UCSD-AML1 (cell line): ENCODE measurements around the gene AGPAT4.
A peak's percentile ranks its signal among the peaks of the same experiment; 100 is the strongest.
"Not testable (repeated sequence)": the region's sequence is repeated elsewhere in the genome, so short reads cannot be mapped to it uniquely, and the experiment has no call there.

Source experiments
- DNase-seq: peaks from one replicate; lab custom pipeline; 2025; ENCODE audit not compliant: unreplicated experiment; lab: John Stamatoyannopoulos, UW

Gene AGPAT4

DNA sequence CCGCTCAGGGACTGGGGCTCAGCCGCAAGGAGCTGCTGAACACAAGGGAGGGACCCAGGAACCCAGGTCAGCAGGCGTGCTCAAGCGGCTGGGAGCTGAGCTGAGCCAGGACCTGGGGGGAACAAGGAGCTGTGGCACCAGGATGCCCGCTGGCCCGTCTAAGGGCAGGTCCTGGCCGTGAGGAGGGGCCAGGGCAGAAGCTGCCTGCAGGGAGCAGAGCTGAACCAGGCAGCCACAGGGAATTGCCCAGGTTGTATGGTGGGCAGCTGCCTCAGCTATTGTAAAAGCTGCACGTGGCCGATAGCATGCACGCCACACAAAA, 133.3 kb downstream of the AGPAT4 start:
- no peak for DNase-seq

DNA sequence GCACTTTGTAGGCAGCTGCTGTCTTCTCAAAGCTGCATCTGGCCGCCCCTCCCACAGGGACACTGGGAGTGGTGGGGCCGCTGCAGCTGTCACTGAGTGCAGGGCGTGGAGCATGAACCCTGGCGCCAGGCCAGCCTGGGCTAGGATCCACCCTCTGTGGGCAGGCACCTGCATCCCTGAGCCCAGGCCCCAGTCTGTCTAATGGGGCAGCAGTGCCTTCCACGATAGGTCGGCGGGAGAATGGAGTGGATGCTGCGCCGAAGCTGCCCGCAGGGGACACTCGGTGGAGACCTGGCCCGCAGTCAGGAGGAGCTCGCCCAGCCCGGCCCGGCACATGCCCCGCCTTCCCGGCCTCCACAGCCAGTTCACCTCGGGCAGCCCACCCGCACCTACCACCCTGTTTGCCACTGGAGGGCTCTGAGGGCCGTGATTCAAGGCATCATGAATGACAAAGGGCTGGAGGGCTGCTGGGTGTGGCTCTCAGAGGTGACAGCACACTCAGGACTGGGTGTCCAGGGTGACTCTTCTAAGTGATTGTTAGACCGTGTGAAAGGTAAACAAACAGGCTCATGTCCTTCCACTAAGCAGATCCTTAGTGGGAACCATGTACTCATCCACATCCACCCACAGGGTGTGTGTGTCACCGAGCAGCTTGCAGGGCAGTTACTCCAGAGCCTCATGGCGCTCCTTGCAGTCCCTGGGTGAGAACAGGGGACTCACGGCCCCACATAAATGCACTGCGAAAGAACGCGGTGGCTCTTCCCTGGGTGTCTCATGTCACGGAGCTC, 133.9 kb downstream of the AGPAT4 start:
- no peak for DNase-seq

DNA sequence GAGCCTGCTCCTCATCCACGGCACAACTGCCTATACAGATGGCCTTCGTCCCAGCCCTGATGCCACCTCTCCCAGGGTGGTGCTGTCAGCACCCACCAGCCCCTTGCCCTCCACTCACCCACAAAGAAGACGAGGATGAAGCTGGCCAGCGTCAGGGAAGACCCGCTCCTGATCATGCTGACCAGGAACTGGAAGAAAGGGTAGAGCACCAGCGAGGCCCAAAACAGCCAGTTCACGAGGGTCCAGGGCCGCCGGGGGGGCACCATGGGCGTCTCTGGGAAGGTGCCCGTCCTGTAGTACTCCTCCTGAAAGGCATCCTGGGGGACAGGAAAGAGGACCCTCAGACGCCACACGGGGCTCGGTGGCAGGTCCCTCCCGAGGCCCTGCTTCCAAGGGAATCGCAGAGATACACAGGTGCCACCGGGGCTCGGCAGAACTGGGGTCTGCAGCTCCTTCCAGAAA, 134.5 kb downstream of the AGPAT4 start:
- no peak for DNase-seq

DNA sequence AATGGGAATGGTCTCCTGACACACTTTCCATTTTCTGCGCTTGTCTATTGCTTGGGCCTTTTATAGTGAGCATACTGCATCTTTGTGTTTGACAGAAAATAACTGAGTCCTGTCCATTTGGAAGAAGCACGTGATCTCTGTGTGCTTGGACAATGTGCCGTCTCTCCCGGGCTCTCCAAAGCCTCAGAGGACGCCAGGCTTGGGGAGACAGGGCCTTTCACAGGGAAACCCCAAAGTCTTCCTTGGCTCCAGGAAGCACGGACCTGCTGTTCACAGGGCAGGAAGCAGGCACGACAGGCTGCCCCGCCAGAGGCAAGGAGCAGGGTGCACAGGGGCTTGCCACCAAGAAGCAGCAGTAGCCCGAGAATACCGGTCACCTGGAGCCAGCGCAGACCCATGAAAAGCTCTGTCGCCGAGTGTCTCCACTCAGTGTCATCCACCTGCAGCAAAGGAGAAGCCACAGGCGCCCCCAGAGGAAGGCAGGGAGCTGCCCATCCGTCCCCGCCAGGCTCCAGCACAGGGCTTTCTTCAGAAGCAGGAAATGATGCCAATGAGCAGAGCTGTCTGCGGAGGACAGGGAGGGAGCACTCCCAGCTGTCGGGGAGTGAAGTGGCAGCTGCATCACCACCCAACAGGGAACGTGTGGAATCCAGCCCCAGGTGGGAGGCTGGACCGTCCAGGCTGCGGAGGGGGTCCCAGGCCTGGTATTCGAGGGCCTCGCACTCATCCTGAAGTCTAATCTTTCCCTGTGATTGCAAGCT, 135.1 kb downstream of the AGPAT4 start:
- DNase-seq = no peak

DNA sequence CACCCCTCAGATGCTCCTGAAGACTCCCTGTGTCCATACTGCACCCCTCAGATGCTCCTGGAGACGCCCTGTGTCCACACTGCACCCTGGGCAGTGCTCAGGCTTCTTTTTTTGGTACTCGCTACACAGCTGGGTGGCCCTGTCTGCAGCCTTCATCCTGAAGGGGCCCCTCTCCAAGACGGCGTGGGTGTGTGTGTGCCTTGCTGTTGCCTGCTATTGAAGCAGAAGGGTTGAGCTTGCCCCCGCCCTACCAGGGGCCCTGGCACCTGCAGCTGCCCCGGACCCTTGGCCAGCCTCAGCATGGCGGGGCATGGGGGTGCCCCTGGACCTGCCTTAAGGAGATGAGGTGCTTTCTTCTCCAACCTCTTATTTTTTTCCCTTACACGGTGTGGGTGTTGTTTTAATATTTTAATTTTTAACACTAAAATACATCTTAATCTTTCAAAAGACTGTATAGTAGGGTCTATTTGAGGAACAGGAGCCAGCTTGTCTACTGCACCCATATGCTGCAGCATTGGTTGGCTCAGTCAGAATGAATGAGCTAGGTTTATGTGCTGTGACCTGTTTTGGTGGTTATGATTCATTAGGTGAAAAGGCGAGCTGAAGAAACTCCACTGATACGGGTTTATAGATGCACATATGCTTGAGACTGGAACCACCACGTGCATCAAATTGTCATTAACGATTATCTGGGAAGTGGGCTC, 135.9 kb downstream of the AGPAT4 start:
- no peak for DNase-seq

GRCh38 chr6:161137320-161137719, 136.5 kb downstream of the AGPAT4 start:
- no peak for DNase-seq

GRCh38 chr6:161136655-161137054, 137.2 kb downstream of the AGPAT4 start:
- DNase-seq = no peak

DNA sequence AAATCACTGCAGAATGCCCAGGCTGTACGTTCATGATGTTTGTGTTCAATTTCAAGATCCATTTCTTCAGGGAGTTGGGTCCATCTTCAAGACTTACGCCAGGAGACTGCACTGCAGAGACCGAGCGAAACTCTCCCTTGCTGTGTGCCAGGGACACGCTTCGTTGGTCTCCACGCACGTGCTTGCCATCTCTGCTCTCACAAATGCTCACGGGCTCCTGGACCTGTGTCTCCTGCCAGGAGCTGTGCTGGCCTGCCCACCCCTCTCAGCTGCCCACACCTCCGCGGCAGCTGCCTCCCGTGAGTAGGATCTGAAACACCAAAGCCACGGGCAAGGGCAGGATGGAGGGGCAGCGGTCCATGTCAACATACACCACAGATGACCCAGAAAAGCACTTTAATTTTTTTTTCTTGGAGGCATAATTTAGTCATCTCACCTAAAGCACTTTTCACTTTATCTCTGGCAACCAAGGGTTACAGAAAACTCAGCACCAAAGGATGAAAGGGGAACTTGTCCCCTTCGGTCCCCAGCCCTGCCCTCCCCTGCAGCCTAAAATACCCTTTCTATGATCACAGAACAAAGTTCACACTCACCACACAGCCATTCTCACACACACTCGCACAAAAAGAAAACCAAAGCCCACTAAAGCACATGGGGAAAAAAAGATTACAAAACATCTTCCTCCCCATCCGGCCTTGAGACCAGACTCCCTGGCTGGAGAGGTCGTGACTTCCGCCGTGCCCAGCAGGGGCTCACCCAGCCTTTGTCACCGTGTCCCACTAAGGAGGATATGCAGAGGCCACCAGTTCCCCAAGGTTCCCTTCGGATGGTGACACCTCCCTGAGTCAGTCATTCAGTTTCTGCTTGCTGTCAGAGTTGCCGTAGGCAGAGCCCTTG, 137.9 kb downstream of the AGPAT4 start:
- peak; percentile 63 for DNase-seq

DNA sequence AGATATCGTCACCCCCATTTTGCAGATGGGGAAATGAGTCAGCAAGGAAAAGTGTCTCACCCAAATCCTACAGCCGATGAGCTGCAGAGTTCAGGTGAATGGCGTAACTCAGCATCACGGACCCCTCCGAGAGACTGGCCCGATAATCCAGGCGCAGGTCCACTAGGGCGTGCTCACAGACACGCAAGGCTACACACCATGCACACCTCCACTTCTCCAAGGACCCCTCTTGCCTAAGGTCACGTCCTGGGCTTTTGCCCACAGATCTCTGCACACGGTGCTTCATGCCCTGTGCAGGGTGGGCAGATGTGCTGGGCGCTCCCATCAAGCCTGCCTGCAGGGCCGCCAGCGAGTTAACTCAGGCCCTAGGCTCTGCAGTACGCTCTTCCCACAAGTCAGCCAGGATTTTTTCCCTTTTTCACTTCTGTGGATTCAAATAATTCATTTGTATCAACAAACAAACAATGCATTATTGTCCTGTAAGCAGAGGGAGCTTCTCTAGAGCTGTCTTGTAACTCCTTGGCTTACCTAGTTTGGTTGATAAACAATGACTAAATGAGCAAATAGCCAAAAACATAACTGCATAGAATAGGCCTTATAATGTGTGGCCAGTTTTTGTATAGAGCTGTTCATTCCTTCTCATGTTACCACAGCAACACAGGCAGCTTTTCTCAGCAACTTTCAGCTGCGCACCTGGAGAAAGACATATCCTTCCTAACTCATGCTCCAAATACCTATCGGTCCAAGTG, 139.1 kb downstream of the AGPAT4 start:
- DNase-seq = no peak

DNA sequence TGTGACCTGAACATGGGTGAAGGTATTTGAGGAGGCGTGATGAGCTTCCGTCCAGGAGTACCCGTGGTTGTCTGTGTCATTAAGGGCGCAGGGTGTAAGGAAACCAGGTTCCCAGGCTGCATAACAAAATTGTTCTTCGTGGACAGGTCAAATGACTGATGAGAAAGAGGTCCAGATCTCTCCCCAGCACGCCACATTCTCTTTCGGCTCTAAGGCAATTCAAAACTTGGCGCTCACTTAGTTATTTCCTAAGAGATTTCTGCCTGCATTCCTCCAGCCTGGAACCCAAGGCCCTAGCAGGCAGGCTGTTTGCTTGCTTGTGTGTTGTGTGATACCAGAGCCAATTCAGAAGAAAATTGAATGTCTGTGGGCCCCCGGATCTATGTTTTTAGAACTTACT, 139.9 kb downstream of the AGPAT4 start:
- DNase-seq = no peak

DNA sequence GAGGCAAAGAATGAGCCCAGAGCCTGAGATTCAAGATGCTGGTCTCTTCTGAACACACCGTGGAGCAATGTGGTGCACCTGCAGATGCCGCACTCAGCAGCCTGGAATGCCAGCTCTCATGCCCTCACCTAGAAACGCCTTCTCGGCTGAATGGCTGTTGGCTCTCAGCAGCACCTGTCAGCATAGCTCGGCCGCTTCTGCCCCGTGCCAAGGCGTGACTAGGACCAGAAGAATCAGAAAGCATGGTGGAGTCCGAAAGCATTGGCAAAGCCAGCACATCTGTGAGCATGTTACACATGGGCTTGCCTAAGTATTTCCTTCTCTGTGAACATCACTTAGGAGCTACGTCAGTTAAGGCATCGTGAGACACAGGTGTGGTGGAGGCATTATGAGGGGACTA, 141.5 kb downstream of the AGPAT4 start:
- DNase-seq = no peak

- DNase-seq = no peak
These were observed 142.7 kb downstream of the AGPAT4 start for GRCh38 chr6:161130967-161131766.

GRCh38 chr6:161130541-161130940, 143.3 kb downstream of the AGPAT4 start:
- no peak for DNase-seq

GRCh38 chr6:161128680-161129196, 145.1 kb downstream of the AGPAT4 start:
- no peak for DNase-seq

DNA sequence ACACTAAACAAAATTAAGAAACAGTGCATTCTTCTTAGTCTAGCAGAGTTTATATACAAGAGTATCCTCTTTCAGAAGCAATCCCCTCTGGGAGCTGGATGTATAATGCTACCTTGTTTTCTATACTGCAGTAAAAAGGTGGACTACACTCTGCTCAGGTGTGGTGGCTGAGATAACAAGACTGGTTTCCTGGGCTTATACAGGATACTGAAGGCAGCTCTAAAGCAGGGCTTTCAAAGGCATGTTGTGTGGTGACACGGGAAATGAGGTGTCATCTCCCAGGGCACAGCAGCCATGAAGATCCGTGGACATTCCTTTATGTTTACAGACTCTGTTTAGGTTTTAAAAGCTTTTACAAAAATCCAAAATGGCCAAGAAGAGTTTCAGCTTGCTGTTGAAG, 145.6 kb downstream of the AGPAT4 start:
- DNase-seq = no peak

DNA sequence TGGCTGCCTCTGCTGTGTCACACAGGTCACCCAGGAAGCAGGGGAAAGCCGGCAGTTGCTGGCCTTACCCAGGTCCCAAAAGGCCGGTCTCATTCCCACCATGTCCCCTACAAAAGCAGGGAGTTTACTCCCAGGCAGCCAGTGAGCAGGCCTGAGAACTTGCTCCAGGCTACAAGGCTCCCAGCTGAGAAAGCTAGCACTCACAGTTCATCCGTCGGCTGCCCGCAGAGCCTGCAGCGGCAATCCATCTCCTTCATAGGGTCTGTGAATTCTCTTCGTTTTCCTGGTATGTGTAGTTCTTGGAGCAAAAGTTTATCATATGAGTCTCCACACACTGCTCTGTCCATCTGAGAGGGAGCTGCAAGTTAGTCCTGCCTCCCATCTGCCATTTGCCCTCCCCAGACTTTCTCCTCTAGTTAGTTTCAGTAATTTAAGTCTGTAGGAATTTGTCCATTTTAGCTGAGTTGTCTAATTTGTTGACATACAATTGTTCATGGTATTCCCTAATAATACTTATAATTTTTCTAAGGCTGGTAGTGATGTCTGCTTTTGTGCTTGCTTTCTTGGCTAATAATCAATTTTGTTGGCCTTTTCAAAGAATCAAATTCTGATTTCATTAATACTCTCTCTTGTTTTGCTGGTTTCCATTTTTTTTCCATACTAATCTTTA, 146.7 kb downstream of the AGPAT4 start:
- no peak for DNase-seq

- DNase-seq = no peak
These were observed 148.3 kb downstream of the AGPAT4 start for GRCh38 chr6:161125591-161125990.

DNA sequence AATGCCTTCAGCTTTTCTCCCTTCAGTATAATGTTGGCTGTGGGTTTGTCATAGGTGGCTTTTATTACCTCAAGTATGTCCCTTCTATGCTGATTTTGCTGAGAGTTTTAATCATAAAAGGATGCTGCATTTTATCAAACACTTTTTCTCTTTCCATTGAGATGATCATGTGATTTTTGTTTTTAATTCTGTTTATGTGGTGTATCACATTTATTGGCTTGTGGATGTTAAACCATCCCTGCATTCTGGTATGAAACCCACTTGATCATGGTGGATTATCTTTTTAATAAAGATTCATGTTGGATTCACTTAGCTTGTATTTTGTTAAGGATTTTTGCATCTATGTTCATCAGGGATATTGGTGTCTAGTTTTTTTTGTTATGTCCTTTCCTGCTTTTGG, 150.5 kb downstream of the AGPAT4 start:
- DNase-seq = not testable (repeated sequence)

GRCh38 chr6:161117942-161118341, 155.9 kb downstream of the AGPAT4 start:
- no peak for DNase-seq
